Measurements from ENCODE around the gene TIAM1.

The TIAM1 gene

DNA sequence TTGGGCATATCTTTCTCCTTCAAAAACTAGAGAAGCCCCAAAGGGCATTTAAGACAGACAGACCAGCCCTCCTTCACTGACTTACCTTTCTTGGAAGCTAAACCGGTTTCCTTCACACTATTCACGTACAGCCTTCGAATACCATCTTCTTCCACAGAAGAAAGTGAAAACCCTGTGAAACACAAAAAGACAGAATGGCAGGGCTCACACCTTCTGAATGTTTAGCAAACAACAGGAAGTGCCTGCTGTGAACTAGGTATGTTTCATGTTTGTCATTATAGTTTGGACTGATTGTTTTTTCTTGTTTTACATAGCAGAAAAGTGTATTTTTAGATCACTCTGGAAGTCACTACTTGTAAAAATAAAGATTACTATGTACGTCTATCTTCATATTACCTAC is 157.1 kb downstream of the TIAM1 start:
- Histone ChIP-seq H3K27me3 (no peaks in the 10 kb centered on the region), H3K4me3 (ENCODE audit: low read depth, low read length) (no peak overlapping the region), H3K36me3 (no peaks in the 10 kb centered on the region), H3K4me1 (peaks cover 6% of the 10 kb centered on the region; the same call in 1 of the 2 replicates), H3K9me3 (no peaks in the 10 kb centered on the region)
- no peak for DNase-seq
- TF ChIP-seq CTCF (IDR thresholded peaks at IDR 0.05; ENCODE audit: low read depth, low read length) = no peak

DNA sequence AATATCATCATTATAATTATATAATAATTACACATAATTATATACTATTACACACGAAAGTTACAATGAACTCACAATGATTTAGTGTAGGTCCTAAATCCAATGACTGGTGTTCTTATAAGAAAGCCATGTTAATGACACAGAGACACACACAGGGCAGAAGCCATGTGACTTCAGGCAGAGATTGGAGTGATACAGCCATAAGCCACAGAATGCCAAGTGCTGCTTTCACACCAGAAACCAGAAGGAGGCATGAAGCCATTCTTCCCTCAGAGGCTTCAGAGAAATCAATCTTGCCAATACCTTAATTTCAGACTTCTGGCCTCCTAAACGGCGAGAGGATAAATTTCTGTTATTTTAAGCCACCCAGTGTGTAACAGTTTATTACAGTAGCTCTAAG is 158.4 kb downstream of the TIAM1 start:
- H3K27me3 ChIP-seq = no peaks in the 10 kb centered on the region
- no peak overlapping the region for H3K4me3 ChIP-seq (ENCODE audit: low read depth, low read length)
- H3K4me1 ChIP-seq = peaks cover 6% of the 10 kb centered on the region; the same call in 1 of the 2 replicates
- no peaks in the 10 kb centered on the region for H3K36me3 ChIP-seq
- no peaks in the 10 kb centered on the region for H3K9me3 ChIP-seq
- peak; percentile 9; the same call in 1 of the 2 replicates for TF ChIP-seq CTCF (IDR thresholded peaks at IDR 0.05; ENCODE audit: low read depth, low read length)
- no peak for DNase-seq

DNA sequence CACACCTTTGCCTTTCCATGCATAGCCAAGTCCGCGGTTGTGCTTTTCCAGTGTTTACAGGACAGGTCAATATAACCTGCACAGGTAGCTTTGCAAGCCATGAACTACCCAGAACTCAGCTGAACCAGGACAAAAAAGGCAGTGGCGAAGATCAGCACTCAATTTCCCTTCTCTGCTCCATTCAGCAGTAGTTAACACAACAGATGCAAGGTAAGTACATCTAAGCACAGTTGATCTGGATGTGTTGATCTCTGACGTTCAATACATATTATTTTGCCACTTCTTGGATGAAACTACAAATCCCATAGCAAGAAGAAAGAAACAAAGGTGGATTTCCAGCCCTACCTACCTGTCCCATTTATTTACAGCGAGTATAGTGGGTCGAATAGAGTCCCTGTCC is 159.2 kb downstream of the TIAM1 start:
- no peak for TF ChIP-seq CTCF (IDR thresholded peaks at IDR 0.05; ENCODE audit: low read depth, low read length)
- Histone ChIP-seq H3K9me3 (no peaks in the 10 kb centered on the region), H3K4me3 (ENCODE audit: low read depth, low read length) (no peak overlapping the region)

DNA sequence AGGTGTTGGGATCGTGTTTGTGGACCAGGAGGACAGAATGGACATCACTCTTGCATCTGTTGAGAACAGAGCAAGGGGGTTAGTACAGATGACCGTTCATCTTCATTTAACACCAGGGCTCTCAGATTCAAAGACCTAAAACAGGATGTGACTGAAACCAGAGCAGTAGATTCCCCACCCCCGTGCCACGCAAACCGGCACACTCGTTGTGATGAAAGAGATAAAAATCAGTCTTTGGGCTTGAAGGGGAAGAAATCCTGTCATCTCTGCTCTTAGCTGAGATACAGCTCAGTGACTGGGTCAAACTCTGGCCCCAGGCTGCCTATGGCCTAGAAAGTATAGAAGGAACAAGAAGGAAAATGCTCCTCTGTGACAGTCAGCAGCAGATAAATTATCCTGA is 159.6 kb downstream of the TIAM1 start:
- DNase-seq = no peak
- H3K36me3 ChIP-seq = no peaks in the 10 kb centered on the region
- no peak overlapping the region for H3K4me3 ChIP-seq (ENCODE audit: low read depth, low read length)
- no peaks in the 10 kb centered on the region for H3K27me3 ChIP-seq
- peaks cover 6% of the 10 kb centered on the region; the same call in 1 of the 2 replicates for H3K4me1 ChIP-seq
- no peak for TF ChIP-seq CTCF (IDR thresholded peaks at IDR 0.05; ENCODE audit: low read depth, low read length)
- H3K9me3 ChIP-seq = no peaks in the 10 kb centered on the region

More for the DNA sequence above, 159.2 kb downstream of the TIAM1 start:
- Histone ChIP-seq H3K27me3 (no peaks in the 10 kb centered on the region), H3K36me3 (no peaks in the 10 kb centered on the region), H3K4me1 (peaks cover 6% of the 10 kb centered on the region; the same call in 1 of the 2 replicates)
- DNase-seq = no peak

DNA sequence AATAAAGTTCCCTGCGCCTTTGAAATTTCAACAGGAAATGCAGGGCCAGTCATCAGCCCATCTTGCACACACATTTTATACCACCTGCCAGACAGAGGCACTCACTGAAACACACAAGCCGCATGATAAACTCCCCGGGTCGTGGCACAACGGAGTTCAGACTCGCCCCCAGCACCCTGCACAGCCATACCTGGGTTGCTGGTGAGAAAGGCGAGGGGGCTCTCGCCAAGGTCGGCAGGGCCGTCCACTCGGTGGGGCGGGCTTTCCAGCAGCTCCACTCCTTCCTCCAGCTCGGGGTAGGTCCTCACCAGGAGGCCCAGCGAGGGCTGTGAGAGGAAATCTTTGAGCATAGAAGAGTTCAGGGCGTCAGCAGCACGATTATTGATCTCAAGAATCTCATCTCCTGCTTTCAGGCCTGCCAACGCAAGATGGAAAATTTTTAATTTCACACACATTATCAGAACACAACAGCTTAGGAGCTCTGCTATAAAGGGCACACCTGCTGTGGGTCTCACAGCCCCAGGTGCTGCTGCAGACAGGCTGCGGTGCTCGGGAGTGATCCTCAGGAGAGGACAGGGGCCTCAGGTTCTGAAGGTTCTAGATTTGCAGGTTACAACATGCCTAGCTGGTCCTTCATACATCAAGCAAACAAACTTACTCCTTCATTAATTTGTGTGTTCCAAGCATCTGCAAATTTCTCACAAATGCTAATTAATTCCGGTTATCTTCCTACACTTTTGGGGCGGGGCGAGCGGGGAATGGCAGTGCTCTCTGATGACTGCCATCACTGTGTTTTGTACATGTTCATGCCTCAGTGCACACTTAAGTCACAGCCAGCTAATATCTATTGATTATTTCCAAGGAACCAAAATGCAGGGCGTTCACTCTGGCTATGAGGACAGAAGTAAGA is 161.6 kb downstream of the TIAM1 start:
- H3K36me3 ChIP-seq = no peaks in the 10 kb centered on the region
- no peak for TF ChIP-seq CTCF (IDR thresholded peaks at IDR 0.05; ENCODE audit: low read depth, low read length)
- peaks cover 6% of the 10 kb centered on the region; the same call in 1 of the 2 replicates for H3K4me1 ChIP-seq
- no peaks in the 10 kb centered on the region for H3K9me3 ChIP-seq
- DNase-seq = no peak
- no peaks in the 10 kb centered on the region for H3K27me3 ChIP-seq
- H3K4me3 ChIP-seq (ENCODE audit: low read depth, low read length) = no peak overlapping the region

Data from BE2C (cell line).